ENCODE data around the gene LTBR.

LTBR gene

DNA sequence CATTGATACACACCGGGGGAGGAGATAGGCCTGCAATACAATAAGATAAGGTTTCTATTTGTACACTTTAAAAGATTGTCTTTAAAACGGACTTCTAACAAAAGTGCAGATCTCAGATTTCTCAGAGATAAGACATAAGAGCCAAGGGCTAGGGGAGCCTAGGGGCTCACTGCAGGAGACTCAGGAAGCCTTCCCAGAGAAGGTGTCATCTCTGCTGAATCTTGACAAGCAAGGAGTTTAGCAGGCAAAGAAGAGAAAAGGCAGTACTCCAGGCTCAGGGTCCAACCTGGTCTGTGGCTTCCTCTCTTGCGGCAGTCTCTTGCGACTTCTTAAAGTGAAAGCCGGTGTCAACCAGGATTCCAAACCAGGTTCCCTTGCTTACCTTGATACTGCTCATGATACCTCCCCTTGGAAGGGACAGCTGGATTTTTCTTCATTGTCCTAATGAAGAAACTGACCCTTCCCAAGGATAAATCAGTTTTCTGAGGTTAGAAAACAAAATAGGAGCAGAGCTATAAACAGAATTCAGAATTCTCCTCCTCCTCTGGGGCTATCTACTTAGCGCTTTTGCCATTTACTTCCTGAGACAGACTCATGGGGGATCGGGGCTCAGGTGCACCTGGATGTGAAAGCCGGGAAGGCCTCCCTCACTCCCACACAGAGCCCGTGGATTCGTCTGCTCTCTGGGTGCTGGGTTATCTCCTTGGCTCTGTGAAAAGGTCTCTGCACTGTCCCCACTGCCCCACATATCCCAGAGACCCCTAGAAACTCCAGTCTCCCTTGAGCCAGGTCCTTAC is 6.9 kb upstream of the LTBR start:
- Histone ChIP-seq H3K36me3 (ENCODE audit: low read length) (no peaks in the 10 kb centered on the region), H2AFZ (ENCODE audit: low read depth, low read length, severe bottlenecking) (no peak overlapping the region), H4K20me1 (ENCODE audit: low read depth, low read length) (no peaks in the 10 kb centered on the region), H3K79me2 (ENCODE audit: insufficient read depth, low read length) (no peaks in the 10 kb centered on the region), H3K9me3 (ENCODE audit: insufficient read depth, low read length) (no peaks in the 10 kb centered on the region), H3K4me2 (ENCODE audit: low read depth, low read length, poor library complexity, severe bottlenecking) (no peak overlapping the region), H3K9ac (ENCODE audit: low read length) (no peak overlapping the region), H3K27me3 (ENCODE audit: low read length) (no peaks in the 10 kb centered on the region), H3K9me2 (replicated peaks; ENCODE audit: insufficient read depth, low read length) (no peaks in the 10 kb centered on the region), H3K4me3 (ENCODE audit: insufficient read depth, low read length, poor library complexity, severe bottlenecking) (no peak overlapping the region), H3F3A (ENCODE audit: insufficient read depth) (no peaks in the 10 kb centered on the region), H3K27ac (ENCODE audit: low read depth, low read length) (no peak overlapping the region)
- no peak for TF ChIP-seq EZH2phosphoT487 (conservative IDR thresholded peaks at IDR 0.05; ENCODE audit: low read length)
- TF ChIP-seq, protein P1, sequence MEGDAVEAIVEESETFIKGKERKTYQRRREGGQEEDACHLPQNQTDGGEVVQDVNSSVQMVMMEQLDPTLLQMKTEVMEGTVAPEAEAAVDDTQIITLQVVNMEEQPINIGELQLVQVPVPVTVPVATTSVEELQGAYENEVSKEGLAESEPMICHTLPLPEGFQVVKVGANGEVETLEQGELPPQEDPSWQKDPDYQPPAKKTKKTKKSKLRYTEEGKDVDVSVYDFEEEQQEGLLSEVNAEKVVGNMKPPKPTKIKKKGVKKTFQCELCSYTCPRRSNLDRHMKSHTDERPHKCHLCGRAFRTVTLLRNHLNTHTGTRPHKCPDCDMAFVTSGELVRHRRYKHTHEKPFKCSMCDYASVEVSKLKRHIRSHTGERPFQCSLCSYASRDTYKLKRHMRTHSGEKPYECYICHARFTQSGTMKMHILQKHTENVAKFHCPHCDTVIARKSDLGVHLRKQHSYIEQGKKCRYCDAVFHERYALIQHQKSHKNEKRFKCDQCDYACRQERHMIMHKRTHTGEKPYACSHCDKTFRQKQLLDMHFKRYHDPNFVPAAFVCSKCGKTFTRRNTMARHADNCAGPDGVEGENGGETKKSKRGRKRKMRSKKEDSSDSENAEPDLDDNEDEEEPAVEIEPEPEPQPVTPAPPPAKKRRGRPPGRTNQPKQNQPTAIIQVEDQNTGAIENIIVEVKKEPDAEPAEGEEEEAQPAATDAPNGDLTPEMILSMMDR (IDR thresholded peaks at IDR 0.05; ENCODE audit: insufficient read depth, low read length, poor library complexity, severe bottlenecking), result no peak

DNA sequence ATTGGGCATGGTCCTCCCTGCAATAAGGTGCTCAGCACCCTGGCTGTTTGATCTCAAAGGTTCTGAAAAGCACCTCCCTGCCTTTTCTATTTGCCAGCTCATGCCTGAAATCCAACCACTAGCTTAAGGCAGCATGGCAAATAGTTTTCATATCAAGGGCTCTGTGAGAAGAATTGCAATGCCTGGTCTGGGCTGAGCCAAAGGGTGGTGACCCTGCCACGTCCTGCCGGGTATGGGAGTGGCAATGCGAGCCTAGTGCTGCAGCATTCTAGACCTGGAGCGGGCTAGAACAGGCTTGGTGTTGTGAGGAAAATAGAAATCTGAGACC is 6.3 kb upstream of the LTBR start:
- no peaks in the 10 kb centered on the region for H3K9me3 ChIP-seq (ENCODE audit: insufficient read depth, low read length)
- H3K36me3 ChIP-seq (ENCODE audit: low read length), result no peaks in the 10 kb centered on the region
- H3K4me3 ChIP-seq (ENCODE audit: insufficient read depth, low read length, poor library complexity, severe bottlenecking), result no peak overlapping the region
- no peak overlapping the region for H3K27ac ChIP-seq (ENCODE audit: low read depth, low read length)
- H3K9ac ChIP-seq (ENCODE audit: low read length), result no peak overlapping the region
- H3F3A ChIP-seq (ENCODE audit: insufficient read depth), result no peaks in the 10 kb centered on the region
- no peak overlapping the region for H2AFZ ChIP-seq (ENCODE audit: low read depth, low read length, severe bottlenecking)
- no peaks in the 10 kb centered on the region for H3K79me2 ChIP-seq (ENCODE audit: insufficient read depth, low read length)
- TF ChIP-seq, protein P1 (IDR thresholded peaks at IDR 0.05; ENCODE audit: insufficient read depth, low read length, poor library complexity, severe bottlenecking), result no peak
- no peak for TF ChIP-seq EZH2phosphoT487 (conservative IDR thresholded peaks at IDR 0.05; ENCODE audit: low read length)
- no peaks in the 10 kb centered on the region for H3K9me2 ChIP-seq (replicated peaks; ENCODE audit: insufficient read depth, low read length)
- H3K4me2 ChIP-seq (ENCODE audit: low read depth, low read length, poor library complexity, severe bottlenecking), result no peak overlapping the region
- H4K20me1 ChIP-seq (ENCODE audit: low read depth, low read length), result no peaks in the 10 kb centered on the region
- no peaks in the 10 kb centered on the region for H3K27me3 ChIP-seq (ENCODE audit: low read length)

DNA sequence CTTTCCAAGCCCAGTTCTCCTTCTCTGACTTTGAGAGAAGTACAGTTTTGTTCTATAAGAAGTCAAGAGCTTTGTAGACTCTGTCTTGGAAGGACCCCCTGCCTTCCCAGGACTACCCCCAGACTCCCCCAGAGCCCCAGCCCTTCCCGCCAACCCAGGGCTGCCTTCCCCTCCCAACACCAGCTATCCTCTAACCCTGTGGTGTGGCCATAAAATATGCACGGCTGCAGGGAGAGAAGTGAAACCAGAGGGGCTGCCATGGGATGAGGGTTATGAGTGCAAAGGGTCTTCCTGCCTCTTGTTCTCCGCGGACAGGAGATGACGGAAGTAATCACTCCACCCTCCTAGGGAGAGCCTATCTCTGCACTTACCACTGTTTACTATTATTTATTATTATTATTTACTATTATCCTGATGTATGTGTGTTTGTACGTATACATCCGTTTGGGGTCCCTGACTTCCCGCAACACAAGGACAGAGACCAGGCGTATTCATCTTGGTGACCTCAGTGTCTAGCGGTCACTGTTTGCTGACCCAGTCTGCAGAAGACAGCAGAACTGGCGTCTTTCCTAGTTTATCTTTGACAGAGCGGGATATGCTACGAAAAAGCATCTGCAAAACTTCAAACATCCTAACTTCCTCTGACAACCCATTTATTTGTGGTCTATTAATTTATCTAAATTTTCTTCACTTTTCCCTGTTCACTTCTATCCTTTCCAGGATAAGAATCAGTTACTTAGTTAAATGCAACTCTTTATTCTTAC is 5.1 kb upstream of the LTBR start:
- H3F3A ChIP-seq (ENCODE audit: insufficient read depth), result no peaks in the 10 kb centered on the region
- H3K79me2 ChIP-seq (ENCODE audit: insufficient read depth, low read length), result no peaks in the 10 kb centered on the region
- no peaks in the 10 kb centered on the region for H4K20me1 ChIP-seq (ENCODE audit: low read depth, low read length)
- H3K36me3 ChIP-seq (ENCODE audit: low read length), result no peaks in the 10 kb centered on the region
- H2AFZ ChIP-seq (ENCODE audit: low read depth, low read length, severe bottlenecking), result no peak overlapping the region
- TF ChIP-seq, protein P1 (IDR thresholded peaks at IDR 0.05; ENCODE audit: insufficient read depth, low read length, poor library complexity, severe bottlenecking), result no peak
- TF ChIP-seq EZH2phosphoT487 (conservative IDR thresholded peaks at IDR 0.05; ENCODE audit: low read length), result no peak
- H3K9me3 ChIP-seq (ENCODE audit: insufficient read depth, low read length), result no peaks in the 10 kb centered on the region
- no peaks in the 10 kb centered on the region for H3K9me2 ChIP-seq (replicated peaks; ENCODE audit: insufficient read depth, low read length)
- H3K4me3 ChIP-seq (ENCODE audit: insufficient read depth, low read length, poor library complexity, severe bottlenecking), result no peak overlapping the region
- no peak overlapping the region for H3K4me2 ChIP-seq (ENCODE audit: low read depth, low read length, poor library complexity, severe bottlenecking)
- no peak overlapping the region for H3K9ac ChIP-seq (ENCODE audit: low read length)
- no peaks in the 10 kb centered on the region for H3K27me3 ChIP-seq (ENCODE audit: low read length)
- H3K27ac ChIP-seq (ENCODE audit: low read depth, low read length), result no peak overlapping the region

All from SU-DHL-6 (cell line).